ENCODE measurements around the gene ACSF2. TPM values are rescaled to one million over a fixed set of nuclear protein-coding genes. Genes with fewer than 3 reads are reported as not detected.
A peak's percentile ranks its signal among the peaks of the same experiment; 100 is the strongest.

Gene ACSF2
- total and polyA plus RNA-seq, 2 of the 13 experiments (the other 11 are each of a cell fraction or from before 2014, with no cell fraction given): 87.3 to 109 TPM

DNA sequence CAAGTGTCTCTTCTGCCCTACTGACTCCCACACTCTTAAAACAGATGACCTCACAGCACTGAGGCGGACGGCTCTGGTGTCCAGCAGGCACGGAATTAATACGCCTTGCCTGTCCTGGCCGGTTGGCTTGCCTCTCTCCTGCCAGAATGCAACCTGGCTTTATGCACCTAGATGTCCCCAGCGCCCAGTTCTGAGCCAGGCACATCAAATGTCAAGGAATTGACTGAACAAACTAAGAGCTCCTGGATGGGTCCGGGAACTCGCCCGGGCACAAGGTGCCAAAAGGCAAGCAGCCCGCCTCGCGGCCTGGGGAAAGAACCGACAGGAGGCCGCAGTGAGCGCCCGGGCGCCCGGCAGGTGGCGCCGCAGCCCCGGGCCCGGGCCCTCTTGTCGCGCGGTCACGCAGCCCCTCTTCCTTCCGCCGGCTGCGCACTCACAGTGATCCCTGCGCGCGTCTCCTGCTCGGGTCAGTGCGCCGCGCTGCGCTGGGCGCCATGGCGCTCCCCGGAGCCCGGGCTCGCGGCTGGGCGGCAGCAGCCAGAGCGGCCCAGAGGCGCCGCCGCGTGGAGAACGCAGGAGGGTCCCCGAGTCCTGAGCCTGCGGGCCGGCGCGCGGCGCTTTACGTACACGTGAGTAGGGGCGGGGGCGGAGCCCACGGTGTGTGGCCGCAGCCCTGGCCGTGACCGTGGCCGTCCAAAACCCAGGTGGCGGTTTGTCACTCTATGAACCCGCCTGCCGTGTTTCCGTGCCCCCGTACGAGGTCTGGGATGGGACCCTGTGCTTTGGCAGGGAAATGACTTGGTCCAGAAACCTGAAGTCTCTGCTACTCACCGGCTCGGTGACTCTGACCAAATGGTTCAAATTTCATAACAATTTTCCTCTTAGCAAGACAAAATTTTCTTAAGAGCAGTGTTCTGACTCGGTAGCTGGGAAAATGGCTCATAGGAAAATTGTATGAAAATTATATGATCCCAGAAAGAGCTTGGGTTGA, 52.7 kb downstream of the ACSF2 start, which contains the start of gene RSAD1 (continued):
- no peak for TF ChIP-seq KIAA2018 (CRISPR knock-in tag; IDR thresholded peaks at IDR 0.05; ENCODE audit: borderline replicate concordance)
- TF ChIP-seq, protein P1, sequence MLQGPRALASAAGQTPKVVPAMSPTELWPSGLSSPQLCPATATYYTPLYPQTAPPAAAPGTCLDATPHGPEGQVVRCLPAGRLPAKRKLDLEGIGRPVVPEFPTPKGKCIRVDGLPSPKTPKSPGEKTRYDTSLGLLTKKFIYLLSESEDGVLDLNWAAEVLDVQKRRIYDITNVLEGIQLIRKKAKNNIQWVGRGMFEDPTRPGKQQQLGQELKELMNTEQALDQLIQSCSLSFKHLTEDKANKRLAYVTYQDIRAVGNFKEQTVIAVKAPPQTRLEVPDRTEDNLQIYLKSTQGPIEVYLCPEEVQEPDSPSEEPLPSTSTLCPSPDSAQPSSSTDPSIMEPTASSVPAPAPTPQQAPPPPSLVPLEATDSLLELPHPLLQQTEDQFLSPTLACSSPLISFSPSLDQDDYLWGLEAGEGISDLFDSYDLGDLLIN (CRISPR knock-in tag; IDR thresholded peaks at IDR 0.05; ENCODE audit: borderline replicate concordance): 0 out of 2 replicates have a peak, but pooled peaks have one; percentile 42
- TF ChIP-seq BRCA1 (CRISPR knock-in tag; IDR thresholded peaks at IDR 0.05): peak; percentile 78; the same call in 1 of the 2 replicates
- TF ChIP-seq ZNF253 (CRISPR knock-in tag; IDR thresholded peaks at IDR 0.05; ENCODE audit: borderline replicate concordance): peak; percentile 85; the same call in 1 of the 2 replicates
- no peak for TF ChIP-seq GATA4 (IDR thresholded peaks at IDR 0.05; ENCODE audit: borderline replicate concordance, low read depth)
- TF ChIP-seq KMT2B (CRISPR knock-in tag; IDR thresholded peaks at IDR 0.05): peak; percentile 66; the same call in 1 of the 2 replicates
- peak; percentile 69; the same call in 1 of the 2 replicates for TF ChIP-seq YEATS2 (CRISPR knock-in tag; IDR thresholded peaks at IDR 0.05; ENCODE audit: borderline replicate concordance)
- TF ChIP-seq, protein P2, sequence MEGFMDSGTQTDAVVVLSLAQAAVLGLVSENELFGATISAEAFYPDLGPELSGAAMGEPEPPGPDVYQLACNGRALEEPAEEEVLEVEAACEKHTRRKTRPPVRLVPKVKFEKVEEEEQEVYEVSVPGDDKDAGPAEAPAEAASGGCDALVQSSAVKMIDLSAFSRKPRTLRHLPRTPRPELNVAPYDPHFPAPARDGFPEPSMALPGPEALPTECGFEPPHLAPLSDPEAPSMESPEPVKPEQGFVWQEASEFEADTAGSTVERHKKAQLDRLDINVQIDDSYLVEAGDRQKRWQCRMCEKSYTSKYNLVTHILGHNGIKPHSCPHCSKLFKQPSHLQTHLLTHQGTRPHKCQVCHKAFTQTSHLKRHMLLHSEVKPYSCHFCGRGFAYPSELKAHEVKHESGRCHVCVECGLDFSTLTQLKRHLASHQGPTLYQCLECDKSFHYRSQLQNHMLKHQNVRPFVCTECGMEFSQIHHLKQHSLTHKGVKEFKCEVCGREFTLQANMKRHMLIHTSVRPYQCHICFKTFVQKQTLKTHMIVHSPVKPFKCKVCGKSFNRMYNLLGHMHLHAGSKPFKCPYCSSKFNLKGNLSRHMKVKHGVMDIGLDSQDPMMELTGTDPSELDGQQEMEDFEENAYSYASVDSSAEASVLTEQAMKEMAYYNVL (CRISPR knock-in tag; IDR thresholded peaks at IDR 0.05; ENCODE audit: borderline replicate concordance): peak; percentile 54; the same call in 1 of the 2 replicates
- no peak for TF ChIP-seq JUN (CRISPR knock-in tag; IDR thresholded peaks at IDR 0.05)
- TF ChIP-seq MAFF (IDR thresholded peaks at IDR 0.05; ENCODE audit: low read depth, low read length): no peak
- TF ChIP-seq, protein P3, sequence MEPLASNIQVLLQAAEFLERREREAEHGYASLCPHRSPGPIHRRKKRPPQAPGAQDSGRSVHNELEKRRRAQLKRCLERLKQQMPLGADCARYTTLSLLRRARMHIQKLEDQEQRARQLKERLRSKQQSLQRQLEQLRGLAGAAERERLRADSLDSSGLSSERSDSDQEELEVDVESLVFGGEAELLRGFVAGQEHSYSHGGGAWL (CRISPR knock-in tag; IDR thresholded peaks at IDR 0.05): peak; percentile 92
- TF ChIP-seq SNAPC2 (CRISPR knock-in tag; IDR thresholded peaks at IDR 0.05): peak; percentile 89
- no peak for TF ChIP-seq RBM22 (optimal IDR thresholded peaks at IDR 0.05; ENCODE audit: low read length)

All from HepG2 (cell line).